Ishikawa (cell line): ENCODE results near the gene CAPS.

ENCODE experiments used
- CEBPB ChIP-seq: IDR thresholded peaks from 2 replicates; pipeline ENCODE4 v1.6.1; 2012
- CREB1 ChIP-seq: IDR thresholded peaks from 2 replicates; pipeline ENCODE4 v1.6.1; 2012; ENCODE audit warnings: low read depth
- EGR1 ChIP-seq: IDR thresholded peaks from 2 replicates; pipeline ENCODE4 v1.6.1; 2012
- EP300 ChIP-seq: IDR thresholded peaks from 2 replicates; pipeline ENCODE4 v1.6.1; 2012; ENCODE audit warnings: borderline replicate concordance
- FOXM1 ChIP-seq: IDR thresholded peaks from 2 replicates; pipeline ENCODE4 v1.6.1; 2012; ENCODE audit warnings: low read depth, borderline replicate concordance
- MAX ChIP-seq: IDR thresholded peaks from 2 replicates; pipeline ENCODE4 v1.6.1; 2012
- NFIC ChIP-seq: IDR thresholded peaks from 2 replicates; pipeline ENCODE4 v1.6.1; 2012
- RAD21 ChIP-seq: IDR thresholded peaks from 2 replicates; pipeline ENCODE4 v1.6.1; 2012; ENCODE audit warnings: low read depth
- REST ChIP-seq: IDR thresholded peaks from 2 replicates; pipeline ENCODE4 v1.6.1; 2012; ENCODE audit warnings: low read depth, mild to moderate bottlenecking
- TAF1 ChIP-seq: IDR thresholded peaks from 2 replicates; pipeline ENCODE4 v1.6.1; 2012; ENCODE audit warnings: low read depth, mild to moderate bottlenecking
- TCF12 ChIP-seq: IDR thresholded peaks from 2 replicates; pipeline ENCODE4 v1.6.1; 2012; ENCODE audit warnings: low read depth
- TEAD4 ChIP-seq: IDR thresholded peaks from 2 replicates; pipeline ENCODE4 v1.6.1; 2012
- USF1 ChIP-seq: IDR thresholded peaks from 2 replicates; pipeline ENCODE4 v1.6.1; 2012
- YY1 ChIP-seq: IDR thresholded peaks from 2 replicates; pipeline ENCODE4 v1.6.1; 2012; ENCODE audit warnings: low read depth
- ZBTB7A ChIP-seq: IDR thresholded peaks from 2 replicates; pipeline ENCODE4 v1.6.1; 2012; ENCODE audit warnings: low read depth

CAPS gene

GRCh38 chr19:5953030-5953589, 39.1 kb downstream of the CAPS start:
- TF ChIP-seq TCF12: no peak
- no peak for TF ChIP-seq USF1
- TF ChIP-seq RAD21: no peak
- TF ChIP-seq EP300: no peak
- TF ChIP-seq EGR1: no peak
- TF ChIP-seq REST: no peak
- no peak for TF ChIP-seq CREB1
- no peak for TF ChIP-seq TEAD4
- no peak for TF ChIP-seq FOXM1
- TF ChIP-seq TAF1: no peak
- TF ChIP-seq YY1: no peak
- TF ChIP-seq MAX: no peak
- no peak for TF ChIP-seq ZBTB7A
- no peak for TF ChIP-seq CEBPB
- no peak for TF ChIP-seq NFIC

- TF ChIP-seq EP300: no peak
- no peak for TF ChIP-seq RAD21
- TF ChIP-seq ZBTB7A: no peak
These were observed 39.7 kb downstream of the CAPS start for GRCh38 chr19:5953680-5954213.

- TF ChIP-seq TCF12: no peak
- no peak for TF ChIP-seq FOXM1
- TF ChIP-seq EGR1: no peak
- TF ChIP-seq ZBTB7A: no peak
- TF ChIP-seq TEAD4: no peak
- TF ChIP-seq RAD21: no peak
- no peak for TF ChIP-seq USF1
- no peak for TF ChIP-seq EP300
These were observed 40.2 kb downstream of the CAPS start for GRCh38 chr19:5954293-5954692.

- TF ChIP-seq RAD21: no peak
- no peak for TF ChIP-seq TAF1
- TF ChIP-seq CEBPB: no peak
- no peak for TF ChIP-seq EGR1
- no peak for TF ChIP-seq MAX
- no peak for TF ChIP-seq USF1
- TF ChIP-seq TEAD4: no peak
- no peak for TF ChIP-seq NFIC
- TF ChIP-seq YY1: no peak
- TF ChIP-seq REST: no peak
- TF ChIP-seq EP300: no peak
These were observed 41.5 kb downstream of the CAPS start for GRCh38 chr19:5955636-5955935.

GRCh38 chr19:5956323-5956722, 42.3 kb downstream of the CAPS start:
- TF ChIP-seq YY1: no peak
- no peak for TF ChIP-seq ZBTB7A
- TF ChIP-seq RAD21: no peak
- TF ChIP-seq USF1: no peak

GRCh38 chr19:5956728-5957127, 42.7 kb downstream of the CAPS start:
- no peak for TF ChIP-seq EGR1
- no peak for TF ChIP-seq TAF1
- no peak for TF ChIP-seq FOXM1
- TF ChIP-seq REST: no peak
- TF ChIP-seq YY1: no peak
